IMR-90 (cell line): ENCODE results near the gene CREBBP. TPM values are rescaled to one million over a fixed set of nuclear protein-coding genes. Genes with fewer than 3 reads are reported as not detected.
A peak's percentile ranks its signal among the peaks of the same experiment; 100 is the strongest.
"Not testable (repeated sequence)": the region's sequence is repeated elsewhere in the genome, so short reads cannot be mapped to it uniquely, and the experiment has no call there.

Source experiments
- ATAC-seq: fragments of 200-7000 bp; cut with Tn5 transposase; 2 replicates; pipeline ENCODE4 v1.9.1; 2020; ENCODE audit warnings: low read depth, mild to moderate bottlenecking, moderate library complexity
- BruUV-seq: library from RNA; stranded (reverse); fragments of 400-500 nt; replicated peaks from 2 replicates; lab custom pipeline; 2021; lab: Mats Ljungman, UMichigan
- CTCF ChIA-PET: fragments of 300-600 bp; formaldehyde crosslinking; extraction: SDS; loops from one replicate; lab custom pipeline; 2021; ENCODE audit warnings: antibody characterized with exemption; lab: Yijun Ruan, JAX
- POLR2A ChIA-PET: fragments of 300-600 bp; sonication (Branson Sonifier 250); formaldehyde crosslinking; loops from one replicate; lab custom pipeline; 2022; ENCODE audit warnings: antibody characterized with exemption; ENCODE audit not compliant: unreplicated experiment; lab: Charles Lee
- DNase-seq: peaks from one replicate; pipeline ENCODE4 v3.0.0; 2013
- H2AFZ ChIP-seq: replicated peaks from 2 replicates; pipeline ENCODE3; 2013; ENCODE audit warnings: low read length, mild to moderate bottlenecking; ENCODE audit not compliant: poor library complexity
- H2AK5ac ChIP-seq: 2 replicates; pipeline ENCODE4 v1.6.1; 2013; ENCODE audit warnings: low read depth, low read length, inconsistent platforms
- H2AK9ac ChIP-seq: replicated peaks from 2 replicates; pipeline ENCODE3; 2013; ENCODE audit warnings: mild to moderate bottlenecking, low read depth, low read length, moderate library complexity; ENCODE audit not compliant: poor library complexity
- H2BK120ac ChIP-seq: 2 replicates; pipeline ENCODE4 v1.6.1; 2013; ENCODE audit warnings: low read depth, low read length, inconsistent platforms
- H2BK15ac ChIP-seq: 3 replicates; pipeline ENCODE4 v1.6.1; 2013; ENCODE audit warnings: low read depth, low read length, inconsistent platforms
- H2BK20ac ChIP-seq: 2 replicates; pipeline ENCODE4 v1.6.1; 2013; ENCODE audit warnings: low read depth, mild to moderate bottlenecking, inconsistent platforms, low read length, moderate library complexity
- H2BK5ac ChIP-seq: 2 replicates; pipeline ENCODE4 v1.6.1; 2013; ENCODE audit warnings: mild to moderate bottlenecking, low read depth, low read length, inconsistent platforms; ENCODE audit not compliant: poor library complexity, severe bottlenecking
- H3K14ac ChIP-seq: replicated peaks from 2 replicates; pipeline ENCODE4 v1.6.1; 2013; ENCODE audit warnings: low read depth, low read length, inconsistent platforms
- H3K18ac ChIP-seq: 2 replicates; pipeline ENCODE4 v1.6.1; 2013; ENCODE audit warnings: low read depth, low read length, control low read depth
- H3K23ac ChIP-seq: 2 replicates; pipeline ENCODE4 v1.6.1; 2013; ENCODE audit warnings: low read depth, low read length, inconsistent platforms
- H3K27ac ChIP-seq: 2 replicates; pipeline ENCODE4 v1.5.1; 2013; ENCODE audit warnings: mild to moderate bottlenecking, control low read depth, low read length; ENCODE audit not compliant: insufficient read depth
- H3K27me3 ChIP-seq: 2 replicates; pipeline ENCODE4 v1.6.1; 2013; ENCODE audit warnings: low read length; ENCODE audit not compliant: control insufficient read depth, insufficient read depth
- H3K36me3 ChIP-seq: 2 replicates; pipeline ENCODE4 v1.6.1; 2013; ENCODE audit warnings: low read length, mixed read lengths; ENCODE audit not compliant: control insufficient read depth, insufficient read depth
- H3K4ac ChIP-seq: 2 replicates; pipeline ENCODE4 v1.6.1; 2013; ENCODE audit warnings: low read depth, low read length, inconsistent platforms
- H3K4me1 ChIP-seq: 2 replicates; pipeline ENCODE4 v1.6.1; 2013; ENCODE audit warnings: low read length, mixed read lengths; ENCODE audit not compliant: control insufficient read depth, insufficient read depth
- H3K4me2 ChIP-seq: 2 replicates; pipeline ENCODE4 v1.6.1; 2013; ENCODE audit warnings: low read depth, mild to moderate bottlenecking, control low read depth, low read length, moderate library complexity
- H3K4me3 ChIP-seq: 2 replicates; pipeline ENCODE4 v1.5.1; 2013; ENCODE audit warnings: low read depth, mild to moderate bottlenecking, control low read depth, low read length, moderate library complexity; ENCODE audit not compliant: insufficient read depth
- H3K56ac ChIP-seq: 2 replicates; pipeline ENCODE4 v1.6.1; 2013; ENCODE audit warnings: low read length, inconsistent platforms; ENCODE audit not compliant: insufficient read depth; ENCODE audit errors: extremely low read depth
- H3K79me1 ChIP-seq, 2 experiments: 2 replicates each; pipeline ENCODE4 v1.6.1; 2013; ENCODE audit warnings: low read length in 2 of 2, inconsistent platforms in 1 of 2, low read depth in 1 of 2
- H3K9ac ChIP-seq: 2 replicates; pipeline ENCODE4 v1.6.1; 2013; ENCODE audit warnings: low read depth, low read length, control low read depth
- H3K9me1 ChIP-seq: 2 replicates; pipeline ENCODE4 v1.6.1; 2013; ENCODE audit warnings: low read length, inconsistent platforms; ENCODE audit not compliant: insufficient read depth
- H3K9me3 ChIP-seq: 2 replicates; pipeline ENCODE4 v1.6.1; 2013; ENCODE audit warnings: low read length; ENCODE audit not compliant: control insufficient read depth, insufficient read depth
- H4K20me1 ChIP-seq: 2 replicates; pipeline ENCODE4 v1.6.1; 2013; ENCODE audit warnings: low read length, inconsistent platforms; ENCODE audit not compliant: insufficient read depth
- H4K5ac ChIP-seq: 2 replicates; pipeline ENCODE4 v1.6.1; 2013; ENCODE audit warnings: mild to moderate bottlenecking, low read depth, low read length, control low read depth
- H4K8ac ChIP-seq, 2 experiments: 2 replicates each; pipeline ENCODE4 v1.6.1; 2013; ENCODE audit warnings: low read depth in 2 of 2, low read length in 2 of 2, control low read depth in 1 of 2, inconsistent platforms in 1 of 2
- H4K91ac ChIP-seq: 2 replicates; pipeline ENCODE4 v1.6.1; 2013; ENCODE audit warnings: low read depth, low read length, inconsistent platforms; ENCODE audit not compliant: insufficient read depth
- CEBPB ChIP-seq: IDR thresholded peaks from 2 replicates; pipeline ENCODE4 v1.6.1; 2012; ENCODE audit warnings: low read depth, low read length, improper control_type of control experiment
- CHD1 ChIP-seq: IDR thresholded peaks from 2 replicates; pipeline ENCODE4 v1.6.1; 2012; ENCODE audit warnings: low read depth, low read length, improper control_type of control experiment
- MAFK ChIP-seq: IDR thresholded peaks from 2 replicates; pipeline ENCODE4 v1.6.1; 2012; ENCODE audit warnings: low read depth, low read length, improper control_type of control experiment
- POLR2A ChIP-seq: IDR thresholded peaks from 2 replicates; pipeline ENCODE4 v1.6.1; 2012; ENCODE audit warnings: mild to moderate bottlenecking, low read depth, low read length
- RAD21 ChIP-seq: IDR thresholded peaks from 2 replicates; pipeline ENCODE4 v1.6.1; 2012; ENCODE audit warnings: low read length, improper control_type of control experiment
- WGBS, 2 experiments: methylation state at CpG; one replicate each; pipeline versions ENCODE4 v1.1.5 to v1.1.7; 2013; ENCODE audit warnings: missing lambda C conversion rate in 2 of 2; ENCODE audit not compliant: insufficient read length in 1 of 2; ENCODE audit errors: extremely low coverage in 2 of 2; 5-methylcytosine and 5-hydroxymethylcytosine counted together
- dilution Hi-C: fragments of 300-500 bp; cut with HindIII; formaldehyde crosslinking; loops from one replicate; pipeline ENCODE4 v1.14.3; 2018; ENCODE audit warnings: low sequenced_read_pairs; ENCODE audit not compliant: unreplicated experiment
- in situ Hi-C: fragments of 300-500 bp; cut with MboI; formaldehyde crosslinking; loops from 3 replicates; pipeline ENCODE4 v1.14.3; 2019; ENCODE audit warnings: low sequenced_read_pairs, inconsistent platforms, mixed read lengths
- intact Hi-C: fragments of 100-400 bp; cut with micrococcal nuclease; formaldehyde crosslinking; loops from 2 replicates; pipeline ENCODE4 v1.10.0; 2022
- polyA plus RNA-seq, 3 experiments: library from polyadenylated mRNA; depleted of rRNA; stranded (reverse); fragments of >200 nt; gene quantifications; 2 replicates each; pipeline ENCODE4 v1.2.3, GENCODE V29; 2012; ENCODE audit warnings: low replicate concordance in 1 of 3
- total RNA-seq: library from RNA; depleted of rRNA; stranded (reverse); fragments of >200 nt; gene quantifications from 2 replicates; pipeline ENCODE4 v1.2.3, GENCODE V29; 2012

Gene CREBBP
- total and polyA plus RNA-seq, 2 of the 4 experiments (the other 2 are of a cell fraction): 7.3 to 12.5 TPM

- Histone ChIP-seq H3K9ac (no peak overlapping the region), H2BK15ac (no peak overlapping the region), H2BK5ac (no peak overlapping the region), H3K14ac (no peak overlapping the region), H4K8ac (no peak overlapping the region), H3K79me1 (peaks cover 36 to 64% of the 10 kb centered on the region in 2 experiments), H3K4ac (no peak overlapping the region), H2AK9ac (no peak overlapping the region), H4K20me1 (peaks cover 11% of the 10 kb centered on the region), H2BK120ac (no peak overlapping the region), H2AFZ (no peak overlapping the region), H3K9me3 (no peaks in the 10 kb centered on the region), H3K4me3 (no peak overlapping the region), H3K4me2 (no peak overlapping the region), H3K56ac (no peak overlapping the region), H2BK20ac (no peak overlapping the region), H3K36me3 (peaks cover 9% of the 10 kb centered on the region), H4K5ac (no peak overlapping the region), H4K91ac (no peak overlapping the region), H3K4me1 (no peaks in the 10 kb centered on the region; the same call in 1 of the 2 replicates), H3K9me1 (peaks cover 14% of the 10 kb centered on the region), H3K18ac (no peak overlapping the region), H3K27me3 (no peaks in the 10 kb centered on the region), H3K27ac (no peak overlapping the region), H3K23ac (no peak overlapping the region), H2AK5ac (no peak overlapping the region)
- CTCF ChIA-PET: interaction anchor here (0.7 kb wide), 1 partner anchor 689 kb away, joined by 3 read pairs; no protein-coding TSS in a partner anchor
- DNase-seq: no peak
- POLR2A ChIA-PET: no interaction called here
- ATAC-seq: no peak
- TF ChIP-seq POLR2A (no peak), MAFK (0 out of 2 replicates have a peak, but pooled peaks have one; percentile 2), CHD1 (no peak), RAD21 (no peak), CEBPB (no peak)
- in situ Hi-C loops (no loop called here), intact Hi-C loops (no loop called here), dilution Hi-C loops (no loop called here)
- no TSS peak for BruUV-seq
- WGBS, 2 experiments: no CpG with 5 or more reads among the region's 7 CpGs
Observed at GRCh38 chr16:3715430-3715829, 165.1 kb downstream of the CREBBP start.

- not testable (repeated sequence) for BruUV-seq, H3K14ac ChIP-seq
Observed at GRCh38 chr16:3714378-3714777, 166.1 kb downstream of the CREBBP start.

More at GRCh38 chr16:3714378-3714777, 166.1 kb downstream of the CREBBP start:
- peaks cover 11% of the 10 kb centered on the region for H3K36me3 ChIP-seq
- peaks cover 42 to 75% of the 10 kb centered on the region in 2 experiments for H3K79me1 ChIP-seq
- in situ Hi-C loops, H3K9ac ChIP-seq, CTCF ChIA-PET, H3K23ac ChIP-seq, H4K5ac ChIP-seq, H4K91ac ChIP-seq, H4K8ac ChIP-seq, H3K18ac ChIP-seq, H3K4ac ChIP-seq, H3K27ac ChIP-seq, H2BK15ac ChIP-seq, ATAC-seq, H3K9me3 ChIP-seq, H3K4me2 ChIP-seq, POLR2A ChIA-PET, H2AFZ ChIP-seq, intact Hi-C loops, H3K4me3 ChIP-seq, H2AK5ac ChIP-seq, H2BK5ac ChIP-seq, H3K4me1 ChIP-seq, H3K56ac ChIP-seq, DNase-seq, H2AK9ac ChIP-seq, dilution Hi-C loops, H2BK20ac ChIP-seq, H2BK120ac ChIP-seq, H3K27me3 ChIP-seq: not testable (repeated sequence)
- WGBS, 2 experiments: 94% methylated on average over 4 of the region's 10 CpGs; no CpG with 5 or more reads in 1 of the 2 experiments
- peaks cover 14% of the 10 kb centered on the region for H3K9me1 ChIP-seq
- peaks cover 11% of the 10 kb centered on the region for H4K20me1 ChIP-seq
